Fibroblast of lung (primary cell): ENCODE data around the gene PDZD7. TPM values are rescaled to one million over a fixed set of nuclear protein-coding genes. Genes with fewer than 3 reads are reported as not detected.

ENCODE experiments used
- DNase-seq, 2 donors: peaks; one replicate each; pipeline versions ENCODE4 v3.0.0 to v3.0.0-alpha.2; 2010; ENCODE audit warnings: low read depth in 2 of 2
- H2AFZ ChIP-seq: 2 replicates; pipeline ENCODE4 v1.5.1; 2012; ENCODE audit warnings: low read length, control low read depth, inconsistent platforms
- H3K27ac ChIP-seq: 2 replicates; pipeline ENCODE4 v1.5.1; 2011; ENCODE audit warnings: low read length, control low read depth; ENCODE audit not compliant: insufficient read depth
- H3K27me3 ChIP-seq: 2 replicates; pipeline ENCODE4 v1.5.1; 2011; ENCODE audit warnings: mild to moderate bottlenecking, low read length; ENCODE audit not compliant: control insufficient read depth, insufficient read depth
- H3K36me3 ChIP-seq: 2 replicates; pipeline ENCODE4 v1.5.1; 2011; ENCODE audit warnings: low read length; ENCODE audit not compliant: control insufficient read depth, insufficient read depth
- H3K4me1 ChIP-seq: 2 replicates; pipeline ENCODE4 v1.5.1; 2011; ENCODE audit warnings: low read length; ENCODE audit not compliant: control insufficient read depth, insufficient read depth; ENCODE audit errors: extremely low read depth
- H3K4me2 ChIP-seq: 2 replicates; pipeline ENCODE4 v1.5.1; 2011; ENCODE audit warnings: low read length, control low read depth; ENCODE audit not compliant: insufficient read depth; ENCODE audit errors: extremely low read depth
- H3K4me3 ChIP-seq, 4 experiments: fragments of 200-600 bp in 1 of 4; sonication (generic) in 1 of 4; replicated peaks in 1 of 4; 2 replicates each; pipeline ENCODE4 v1.5.1; 2011 to 2016; ENCODE audit warnings: low read length in 4 of 4, low read depth in 3 of 4, mild to moderate bottlenecking in 3 of 4, control low read depth in 2 of 4, inconsistent platforms in 1 of 4, mixed read lengths in 1 of 4; ENCODE audit not compliant: insufficient read depth in 1 of 4; ENCODE audit errors: control extremely low read depth in 1 of 4
- H3K79me2 ChIP-seq: 2 replicates; pipeline ENCODE4 v1.5.1; 2012; ENCODE audit warnings: mild to moderate bottlenecking, low read length, inconsistent platforms; ENCODE audit not compliant: control insufficient read depth, insufficient read depth
- H3K9ac ChIP-seq: 2 replicates; pipeline ENCODE4 v1.5.1; 2011; ENCODE audit warnings: mild to moderate bottlenecking, low read length, control low read depth; ENCODE audit not compliant: insufficient read depth
- H3K9me3 ChIP-seq: 2 replicates; pipeline ENCODE4 v1.5.1; 2012; ENCODE audit warnings: low read depth, low read length; ENCODE audit not compliant: control insufficient read depth, insufficient read depth
- H4K20me1 ChIP-seq: 2 replicates; pipeline ENCODE4 v1.5.1; 2011; ENCODE audit warnings: low read length; ENCODE audit not compliant: control insufficient read depth, insufficient read depth; ENCODE audit errors: extremely low read depth
- CTCF ChIP-seq, 2 donors: IDR thresholded peaks in 1 of 2; conservative IDR thresholded peaks in 1 of 2; 1 replicate in 1 of 2; 2 replicates in 1 of 2; pipeline ENCODE4 v1.5.1; 2011 to 2012; ENCODE audit warnings: low read length in 2 of 2, control low read depth in 1 of 2, inconsistent platforms in 1 of 2, low read depth in 1 of 2, mild to moderate bottlenecking in 1 of 2
- EZH2 ChIP-seq: IDR thresholded peaks from 2 replicates; pipeline ENCODE4 v1.5.1; 2012; ENCODE audit warnings: low read length, control low read depth, mild to moderate bottlenecking; ENCODE audit errors: missing control alignments
- polyA plus RNA-seq, 2 donors: library from polyadenylated mRNA; depleted of rRNA in 1 of 2; stranded (reverse) in 1 of 2; unstranded in 1 of 2; fragments of >200 nt; gene quantifications; 2 replicates each; pipeline ENCODE4 v1.2.1, GENCODE V29; 2011 to 2012; ENCODE audit warnings: missing spikeins in 1 of 2
- total RNA-seq: library from RNA; depleted of rRNA; stranded (reverse); fragments of >200 nt; gene quantifications from 2 replicates; pipeline ENCODE4 v1.2.1, GENCODE V29; 2014

Gene PDZD7
- total and polyA plus RNA-seq, 2 donors (not counting 1 experiment from before 2014, with no cell fraction given), result 0.42 to 1.3 TPM

- Histone ChIP-seq H3K4me3 (no peak overlapping the region), H3K9me3 (no peaks in the 10 kb centered on the region), H3K4me2 (no peak overlapping the region), H3K27ac (no peak overlapping the region), H4K20me1 (no peaks in the 10 kb centered on the region), H2AFZ (no peak overlapping the region), H3K36me3 (peaks cover 9% of the 10 kb centered on the region), H3K4me1 (no peaks in the 10 kb centered on the region), H3K79me2 (no peaks in the 10 kb centered on the region), H3K9ac (no peak overlapping the region), H3K27me3 (no peaks in the 10 kb centered on the region)
- no peak for DNase-seq
- no peak for TF ChIP-seq EZH2
- no peak for TF ChIP-seq CTCF (conservative IDR thresholded peaks at IDR 0.05 in 1 of 2, IDR thresholded peaks at IDR 0.05 in 1 of 2; ENCODE audit: low read depth in 1 of 2, low read length in 2 of 2)
Measured at GRCh38 chr10:100980311-100980710, 50.6 kb downstream of the PDZD7 start.

- Histone ChIP-seq H3K79me2 (no peaks in the 10 kb centered on the region), H4K20me1 (no peaks in the 10 kb centered on the region), H3K27ac (no peak overlapping the region), H3K9ac (no peak overlapping the region), H3K4me3 (no peak overlapping the region), H3K27me3 (no peaks in the 10 kb centered on the region), H3K4me2 (no peak overlapping the region), H3K9me3 (no peaks in the 10 kb centered on the region), H3K36me3 (peaks cover 9% of the 10 kb centered on the region), H3K4me1 (no peaks in the 10 kb centered on the region), H2AFZ (no peak overlapping the region)
- no peak for TF ChIP-seq CTCF (conservative IDR thresholded peaks at IDR 0.05 in 1 of 2, IDR thresholded peaks at IDR 0.05 in 1 of 2; ENCODE audit: low read depth in 1 of 2, low read length in 2 of 2)
- TF ChIP-seq EZH2, result no peak
- DNase-seq, result no peak
Measured at GRCh38 chr10:100979791-100980272, 51.1 kb downstream of the PDZD7 start.

GRCh38 chr10:100978901-100979195, 52.1 kb downstream of the PDZD7 start:
- Histone ChIP-seq H2AFZ (no peak overlapping the region), H3K9ac (no peak overlapping the region), H3K79me2 (no peaks in the 10 kb centered on the region), H3K9me3 (no peaks in the 10 kb centered on the region), H3K36me3 (peaks cover 6% of the 10 kb centered on the region), H3K4me3 (no peak overlapping the region), H3K27ac (no peak overlapping the region), H3K27me3 (no peaks in the 10 kb centered on the region), H4K20me1 (no peaks in the 10 kb centered on the region), H3K4me2 (no peak overlapping the region), H3K4me1 (no peaks in the 10 kb centered on the region)
- DNase-seq, result no peak
- TF ChIP-seq CTCF (conservative IDR thresholded peaks at IDR 0.05 in 1 of 2, IDR thresholded peaks at IDR 0.05 in 1 of 2; ENCODE audit: low read depth in 1 of 2, low read length in 2 of 2) (no peak), EZH2 (no peak)
